Neural cell (in vitro differentiated cells): Measurements from ENCODE around the gene TGFBI. TPM values are rescaled to one million over a fixed set of nuclear protein-coding genes. Genes with fewer than 3 reads are reported as not detected.

ENCODE experiments used
- H2AFZ ChIP-seq: fragments of 200-600, 300-800 bp; sonication (generic), shearing (Covaris generic); 2 replicates; pipeline ENCODE4 v1.6.0; 2014; ENCODE audit warnings: low read depth, mild to moderate bottlenecking, antibody characterized with exemption, low read length, moderate library complexity
- H3F3A ChIP-seq: fragments of 200-600 bp; shearing (Covaris generic); 2 replicates; pipeline ENCODE4 v1.6.1; 2016; ENCODE audit warnings: mild to moderate bottlenecking, moderate library complexity, mixed read lengths, antibody characterized with exemption, low read length; ENCODE audit not compliant: insufficient read depth, poor library complexity, severe bottlenecking
- H3K27ac ChIP-seq: fragments of 200-600, 300-800 bp; sonication (generic), shearing (Covaris generic); 2 replicates; pipeline ENCODE4 v1.5.1; 2014; ENCODE audit warnings: mild to moderate bottlenecking, low read length, moderate library complexity
- H3K27me3 ChIP-seq: fragments of 300-800, 200-600 bp; sonication (generic), shearing (Covaris generic); 2 replicates; pipeline ENCODE4 v1.6.0; 2014; ENCODE audit warnings: mild to moderate bottlenecking, low read depth, low read length, moderate library complexity; ENCODE audit not compliant: insufficient read depth
- H3K36me3 ChIP-seq: fragments of 300-800, 200-600 bp; sonication (generic), shearing (Covaris generic); 2 replicates; pipeline ENCODE4 v1.5.1; 2014; ENCODE audit warnings: mild to moderate bottlenecking, antibody characterized with exemption, low read length, moderate library complexity; ENCODE audit not compliant: insufficient read depth
- H3K4me2 ChIP-seq: fragments of 300-800, 200-600 bp; sonication (generic), shearing (Covaris generic); 2 replicates; pipeline ENCODE4 v1.6.0; 2014; ENCODE audit warnings: mild to moderate bottlenecking, low read length
- H3K4me3 ChIP-seq: fragments of 300-800, 200-600 bp; sonication (generic), shearing (Covaris generic); 2 replicates; pipeline ENCODE4 v1.5.1; 2014; ENCODE audit warnings: mild to moderate bottlenecking, low read length, moderate library complexity
- H3K79me2 ChIP-seq: fragments of 200-600 bp; shearing (Covaris generic); replicated peaks from 2 replicates; pipeline ENCODE4 v1.6.0; 2014; ENCODE audit warnings: mild to moderate bottlenecking, low read length, moderate library complexity; ENCODE audit not compliant: insufficient read depth
- H3K9ac ChIP-seq: fragments of 300-800, 200-600 bp; sonication (generic), shearing (Covaris generic); 2 replicates; pipeline ENCODE4 v1.6.1; 2016; ENCODE audit warnings: mild to moderate bottlenecking, low read length, mixed read lengths
- H3K9me2 ChIP-seq: fragments of 200-600 bp; shearing (Covaris generic); 2 replicates; pipeline ENCODE4 v1.6.1; 2016; ENCODE audit warnings: mild to moderate bottlenecking, low read length, mixed read lengths; ENCODE audit not compliant: insufficient read depth
- H3K9me3 ChIP-seq: fragments of 200-600, 300-800 bp; sonication (generic), shearing (Covaris generic); 2 replicates; pipeline ENCODE4 v1.6.1; 2016; ENCODE audit warnings: mild to moderate bottlenecking, mixed run types, low read length, moderate library complexity, mixed read lengths
- H4K20me1 ChIP-seq: fragments of 200-600 bp; shearing (Covaris generic); 2 replicates; pipeline ENCODE4 v1.6.1; 2016; ENCODE audit warnings: mild to moderate bottlenecking, mixed run types; ENCODE audit not compliant: insufficient read depth
- EP300 ChIP-seq: fragments of 450-650 bp; conservative IDR thresholded peaks from 2 replicates; pipeline ENCODE4 v1.6.1; 2014; ENCODE audit warnings: antibody characterized with exemption, mild to moderate bottlenecking, moderate library complexity; ENCODE audit not compliant: poor library complexity, severe bottlenecking
- EZH2 ChIP-seq: fragments of 200-600, 300-800 bp; shearing (Covaris generic), sonication (generic); IDR thresholded peaks from 2 replicates; pipeline ENCODE4 v1.6.1; 2014; ENCODE audit warnings: antibody characterized with exemption, low read length, borderline replicate concordance, mild to moderate bottlenecking; ENCODE audit not compliant: insufficient read depth, poor library complexity, severe bottlenecking
- MXI1 ChIP-seq: fragments of 450-650 bp; conservative IDR thresholded peaks from 2 replicates; pipeline ENCODE4 v1.6.1; 2014; ENCODE audit warnings: antibody characterized with exemption, mild to moderate bottlenecking; ENCODE audit not compliant: poor library complexity, severe bottlenecking
- POLR2AphosphoS5 ChIP-seq: IDR thresholded peaks from 2 replicates; pipeline ENCODE4 v1.6.1; 2012
- RAD21 ChIP-seq: fragments of 450-650 bp; conservative IDR thresholded peaks from 2 replicates; pipeline ENCODE4 v1.6.1; 2014; ENCODE audit warnings: antibody characterized with exemption, mild to moderate bottlenecking, moderate library complexity
- SMC3 ChIP-seq: fragments of 450-650 bp; conservative IDR thresholded peaks from 2 replicates; pipeline ENCODE4 v1.6.1; 2014; ENCODE audit warnings: antibody characterized with exemption, mild to moderate bottlenecking, moderate library complexity; ENCODE audit not compliant: poor library complexity
- TAF1 ChIP-seq: IDR thresholded peaks from 2 replicates; pipeline ENCODE4 v1.6.1; 2012; ENCODE audit warnings: low read depth
- polyA plus RNA-seq: library from polyadenylated mRNA; depleted of rRNA; stranded (reverse); fragments of >200 nt; gene quantifications from 2 replicates; pipeline ENCODE4 v1.2.3, GENCODE V29; 2014
- TF ChIP-seq, protein P1 (sequence below): fragments of 450-650 bp; IDR thresholded peaks from 2 replicates; pipeline ENCODE4 v1.5.1; 2014; ENCODE audit warnings: antibody characterized with exemption, mild to moderate bottlenecking, moderate library complexity; ENCODE audit not compliant: poor library complexity, severe bottlenecking
- TF ChIP-seq, protein P2 (sequence below): IDR thresholded peaks from 2 replicates; pipeline ENCODE4 v1.6.1; 2012; ENCODE audit warnings: borderline replicate concordance

TGFBI gene
- polyA plus RNA-seq, 1 donor from 2014 or later = 0.71 TPM

DNA sequence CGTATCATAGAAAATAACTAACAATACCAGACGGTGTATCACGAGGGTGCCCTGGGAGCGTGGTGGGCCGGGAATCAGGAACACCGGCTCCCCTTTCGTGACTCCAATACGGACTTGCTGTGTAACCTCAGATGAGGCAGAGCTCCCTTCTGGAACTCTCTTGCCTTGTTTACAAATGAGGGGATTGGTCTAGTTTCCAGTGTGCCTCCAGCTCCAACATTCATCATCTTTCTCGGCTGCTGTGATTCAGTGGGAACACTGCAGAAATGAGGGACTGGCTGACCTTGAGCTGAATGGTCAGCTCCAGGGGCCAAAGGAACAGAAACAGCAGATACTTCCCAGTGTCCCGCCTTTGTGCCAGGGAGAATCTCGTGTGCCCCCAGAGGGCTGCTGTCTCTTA is 22.6 kb upstream of the TGFBI start:
- Histone ChIP-seq H3F3A (no peaks in the 10 kb centered on the region), H2AFZ (no peak overlapping the region), H3K9ac (no peak overlapping the region), H3K36me3 (no peaks in the 10 kb centered on the region), H4K20me1 (no peaks in the 10 kb centered on the region), H3K4me3 (no peak overlapping the region), H3K9me2 (no peaks in the 10 kb centered on the region), H3K27me3 (no peaks in the 10 kb centered on the region), H3K79me2 (no peaks in the 10 kb centered on the region), H3K9me3 (no peaks in the 10 kb centered on the region), H3K27ac (no peak overlapping the region), H3K4me2 (no peak overlapping the region)
- TF ChIP-seq RAD21 (no peak), EZH2 (no peak), EP300 (no peak), MXI1 (no peak), TAF1 (no peak), POLR2AphosphoS5 (no peak), SMC3 (no peak)
- TF ChIP-seq, protein P1, sequence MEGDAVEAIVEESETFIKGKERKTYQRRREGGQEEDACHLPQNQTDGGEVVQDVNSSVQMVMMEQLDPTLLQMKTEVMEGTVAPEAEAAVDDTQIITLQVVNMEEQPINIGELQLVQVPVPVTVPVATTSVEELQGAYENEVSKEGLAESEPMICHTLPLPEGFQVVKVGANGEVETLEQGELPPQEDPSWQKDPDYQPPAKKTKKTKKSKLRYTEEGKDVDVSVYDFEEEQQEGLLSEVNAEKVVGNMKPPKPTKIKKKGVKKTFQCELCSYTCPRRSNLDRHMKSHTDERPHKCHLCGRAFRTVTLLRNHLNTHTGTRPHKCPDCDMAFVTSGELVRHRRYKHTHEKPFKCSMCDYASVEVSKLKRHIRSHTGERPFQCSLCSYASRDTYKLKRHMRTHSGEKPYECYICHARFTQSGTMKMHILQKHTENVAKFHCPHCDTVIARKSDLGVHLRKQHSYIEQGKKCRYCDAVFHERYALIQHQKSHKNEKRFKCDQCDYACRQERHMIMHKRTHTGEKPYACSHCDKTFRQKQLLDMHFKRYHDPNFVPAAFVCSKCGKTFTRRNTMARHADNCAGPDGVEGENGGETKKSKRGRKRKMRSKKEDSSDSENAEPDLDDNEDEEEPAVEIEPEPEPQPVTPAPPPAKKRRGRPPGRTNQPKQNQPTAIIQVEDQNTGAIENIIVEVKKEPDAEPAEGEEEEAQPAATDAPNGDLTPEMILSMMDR = no peak
- TF ChIP-seq, protein P2, sequence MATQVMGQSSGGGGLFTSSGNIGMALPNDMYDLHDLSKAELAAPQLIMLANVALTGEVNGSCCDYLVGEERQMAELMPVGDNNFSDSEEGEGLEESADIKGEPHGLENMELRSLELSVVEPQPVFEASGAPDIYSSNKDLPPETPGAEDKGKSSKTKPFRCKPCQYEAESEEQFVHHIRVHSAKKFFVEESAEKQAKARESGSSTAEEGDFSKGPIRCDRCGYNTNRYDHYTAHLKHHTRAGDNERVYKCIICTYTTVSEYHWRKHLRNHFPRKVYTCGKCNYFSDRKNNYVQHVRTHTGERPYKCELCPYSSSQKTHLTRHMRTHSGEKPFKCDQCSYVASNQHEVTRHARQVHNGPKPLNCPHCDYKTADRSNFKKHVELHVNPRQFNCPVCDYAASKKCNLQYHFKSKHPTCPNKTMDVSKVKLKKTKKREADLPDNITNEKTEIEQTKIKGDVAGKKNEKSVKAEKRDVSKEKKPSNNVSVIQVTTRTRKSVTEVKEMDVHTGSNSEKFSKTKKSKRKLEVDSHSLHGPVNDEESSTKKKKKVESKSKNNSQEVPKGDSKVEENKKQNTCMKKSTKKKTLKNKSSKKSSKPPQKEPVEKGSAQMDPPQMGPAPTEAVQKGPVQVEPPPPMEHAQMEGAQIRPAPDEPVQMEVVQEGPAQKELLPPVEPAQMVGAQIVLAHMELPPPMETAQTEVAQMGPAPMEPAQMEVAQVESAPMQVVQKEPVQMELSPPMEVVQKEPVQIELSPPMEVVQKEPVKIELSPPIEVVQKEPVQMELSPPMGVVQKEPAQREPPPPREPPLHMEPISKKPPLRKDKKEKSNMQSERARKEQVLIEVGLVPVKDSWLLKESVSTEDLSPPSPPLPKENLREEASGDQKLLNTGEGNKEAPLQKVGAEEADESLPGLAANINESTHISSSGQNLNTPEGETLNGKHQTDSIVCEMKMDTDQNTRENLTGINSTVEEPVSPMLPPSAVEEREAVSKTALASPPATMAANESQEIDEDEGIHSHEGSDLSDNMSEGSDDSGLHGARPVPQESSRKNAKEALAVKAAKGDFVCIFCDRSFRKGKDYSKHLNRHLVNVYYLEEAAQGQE = no peak

DNA sequence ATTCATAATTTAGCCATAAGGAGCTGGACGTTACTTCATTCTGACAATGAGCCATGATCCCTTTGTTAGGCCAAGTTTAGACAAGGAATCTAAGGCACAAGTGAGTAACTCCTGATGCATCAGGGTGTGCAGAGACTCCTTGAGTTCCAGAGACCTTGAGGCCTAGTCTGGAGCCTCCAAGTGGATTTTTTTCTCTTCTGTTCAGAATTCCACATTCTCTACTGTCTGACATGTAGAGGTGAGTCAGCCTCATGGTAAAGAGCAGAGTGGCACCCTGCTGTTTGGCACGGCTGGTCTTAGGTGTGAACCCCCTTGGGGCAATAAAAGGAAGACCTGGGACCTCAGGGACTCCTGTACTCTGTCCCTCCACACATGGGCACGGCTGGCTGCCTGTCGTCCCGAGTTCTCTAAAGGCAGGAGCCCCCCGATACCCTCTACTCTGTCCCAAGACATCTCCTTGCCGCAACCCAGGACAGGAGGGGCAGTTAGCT is 22.0 kb upstream of the TGFBI start:
- Histone ChIP-seq H3K4me2 (no peak overlapping the region), H3K9ac (no peak overlapping the region), H3K9me3 (no peaks in the 10 kb centered on the region)

More for the DNA sequence above, 22.0 kb upstream of the TGFBI start:
- no peaks in the 10 kb centered on the region for H3K27me3 ChIP-seq
- H3K36me3 ChIP-seq = no peaks in the 10 kb centered on the region
- H3K27ac ChIP-seq = no peak overlapping the region
- H2AFZ ChIP-seq = no peak overlapping the region
- no peak for TF ChIP-seq EZH2
- TF ChIP-seq SMC3 = no peak
- no peak for TF ChIP-seq POLR2AphosphoS5
- TF ChIP-seq, protein P1 = no peak
- no peak for TF ChIP-seq EP300
- TF ChIP-seq, protein P2 = no peak
- TF ChIP-seq MXI1 = no peak
- TF ChIP-seq RAD21 = no peak
- TF ChIP-seq TAF1 = no peak
- H3K4me3 ChIP-seq = no peak overlapping the region
- H4K20me1 ChIP-seq = no peaks in the 10 kb centered on the region
- H3K79me2 ChIP-seq = no peaks in the 10 kb centered on the region
- no peaks in the 10 kb centered on the region for H3K9me2 ChIP-seq
- no peaks in the 10 kb centered on the region for H3F3A ChIP-seq
